ENCODE measurements around the gene LRP8. TPM values are rescaled to one million over a fixed set of nuclear protein-coding genes. Genes with fewer than 3 reads are reported as not detected.

LRP8 gene
- total RNA-seq, 1 experiment from 2014 or later = 28.6 TPM

DNA sequence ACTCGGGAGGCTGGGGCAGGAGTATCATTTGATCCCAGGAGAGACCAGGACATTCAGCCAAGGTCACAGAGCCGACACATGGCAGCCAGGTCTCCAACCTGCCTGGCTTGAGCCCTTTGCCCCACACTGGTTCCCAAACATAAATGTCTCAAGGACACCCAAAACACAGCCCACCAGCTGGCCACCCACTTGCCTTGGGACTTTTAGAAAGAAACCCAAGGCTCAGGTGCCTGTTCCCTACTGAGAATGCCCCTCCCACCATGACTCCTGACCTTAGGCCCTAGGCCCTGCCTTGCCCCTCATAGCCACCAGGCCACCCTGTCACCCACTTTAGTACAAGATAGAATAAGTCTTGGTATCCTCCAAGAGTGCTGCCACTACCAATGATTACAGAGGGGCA lies 41.9 kb upstream of the LRP8 start:
- TF ChIP-seq REST (IDR thresholded peaks at IDR 0.05; ENCODE audit: insufficient read depth in 1 of 2, low read depth in 2 of 2, low read length in 1 of 2) (no peak), TCF7L2 (IDR thresholded peaks at IDR 0.05; ENCODE audit: low read depth, low read length) (no peak), POLR2AphosphoS5 (IDR thresholded peaks at IDR 0.05; ENCODE audit: low read depth, low read length) (no peak), SIN3A (IDR thresholded peaks at IDR 0.05; ENCODE audit: borderline replicate concordance, insufficient read depth, low read depth, low read length) (no peak)
- TF ChIP-seq, protein P1, sequence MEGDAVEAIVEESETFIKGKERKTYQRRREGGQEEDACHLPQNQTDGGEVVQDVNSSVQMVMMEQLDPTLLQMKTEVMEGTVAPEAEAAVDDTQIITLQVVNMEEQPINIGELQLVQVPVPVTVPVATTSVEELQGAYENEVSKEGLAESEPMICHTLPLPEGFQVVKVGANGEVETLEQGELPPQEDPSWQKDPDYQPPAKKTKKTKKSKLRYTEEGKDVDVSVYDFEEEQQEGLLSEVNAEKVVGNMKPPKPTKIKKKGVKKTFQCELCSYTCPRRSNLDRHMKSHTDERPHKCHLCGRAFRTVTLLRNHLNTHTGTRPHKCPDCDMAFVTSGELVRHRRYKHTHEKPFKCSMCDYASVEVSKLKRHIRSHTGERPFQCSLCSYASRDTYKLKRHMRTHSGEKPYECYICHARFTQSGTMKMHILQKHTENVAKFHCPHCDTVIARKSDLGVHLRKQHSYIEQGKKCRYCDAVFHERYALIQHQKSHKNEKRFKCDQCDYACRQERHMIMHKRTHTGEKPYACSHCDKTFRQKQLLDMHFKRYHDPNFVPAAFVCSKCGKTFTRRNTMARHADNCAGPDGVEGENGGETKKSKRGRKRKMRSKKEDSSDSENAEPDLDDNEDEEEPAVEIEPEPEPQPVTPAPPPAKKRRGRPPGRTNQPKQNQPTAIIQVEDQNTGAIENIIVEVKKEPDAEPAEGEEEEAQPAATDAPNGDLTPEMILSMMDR (IDR thresholded peaks at IDR 0.05) = no peak
- POLR2A ChIA-PET = interaction anchor here (0.5 kb wide), 1 partner anchor 1390 kb away, joined by 10 read pairs; no protein-coding TSS in a partner anchor
- Histone ChIP-seq H3K4me3 (ENCODE audit: low read depth in 2 of 2, low read length in 2 of 2) (no peak overlapping the region), H3K27ac (ENCODE audit: low read length) (no peak overlapping the region), H3K36me3 (ENCODE audit: control insufficient read depth, insufficient read depth, low read length) (no peaks in the 10 kb centered on the region), H3K9me3 (ENCODE audit: control insufficient read depth, insufficient read depth, low read depth, low read length) (no peaks in the 10 kb centered on the region), H3K4me1 (ENCODE audit: control insufficient read depth, insufficient read depth, low read length) (no peaks in the 10 kb centered on the region), H3K27me3 (ENCODE audit: control insufficient read depth, insufficient read depth, low read length) (no peaks in the 10 kb centered on the region)
- in situ Hi-C loops (cut with HindIII; ENCODE audit: low pct_unique_long_range_greater_than_20kb, low sequenced_read_pairs) = no loop called here
- intact Hi-C loops (cut with micrococcal nuclease; ENCODE audit: unreplicated experiment) = no loop called here
- no TSS peak for BruUV-seq (replicated peaks)
- DNase-seq (ENCODE audit: low read depth, low spot score) (no peak), ATAC-seq (no peak)
- CTCF ChIA-PET = no interaction called here

DNA sequence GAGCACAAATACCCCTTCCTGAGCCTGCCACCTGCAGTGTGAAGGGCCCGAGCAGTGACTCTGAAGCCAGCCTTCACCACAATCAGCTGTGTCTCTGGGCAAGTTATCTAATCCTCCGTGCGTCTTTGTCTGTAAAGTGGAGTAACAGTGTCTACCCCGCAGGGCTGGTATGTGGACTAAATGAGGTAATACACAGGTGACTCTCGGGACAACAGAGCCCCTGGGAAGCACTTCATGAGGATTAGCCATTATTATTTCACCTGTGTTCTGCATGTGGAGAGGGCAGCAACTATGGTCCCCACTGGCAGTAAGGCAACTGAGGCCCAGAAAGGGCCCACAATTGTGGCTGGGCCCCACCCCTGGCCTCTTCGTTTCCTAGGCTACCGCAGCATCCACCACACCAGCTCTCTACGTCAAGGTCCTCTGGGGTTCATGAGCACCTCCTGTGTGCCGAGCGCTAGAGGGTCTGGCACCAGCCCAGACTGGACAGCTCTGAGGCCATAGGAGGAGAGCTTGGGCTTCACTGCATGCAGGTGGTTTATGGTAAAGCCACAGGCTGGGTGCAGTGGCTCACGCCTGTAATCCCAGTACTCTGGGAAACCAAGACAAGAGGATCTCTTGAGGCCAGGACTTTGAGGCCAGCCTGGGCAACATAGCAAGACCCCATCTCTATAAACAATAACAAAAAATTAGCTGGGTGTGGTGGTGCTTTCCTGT lies 41.3 kb upstream of the LRP8 start:
- Histone ChIP-seq H3K27me3 (ENCODE audit: control insufficient read depth, insufficient read depth, low read length) (no peaks in the 10 kb centered on the region), H3K9me3 (ENCODE audit: control insufficient read depth, insufficient read depth, low read depth, low read length) (no peaks in the 10 kb centered on the region), H3K4me1 (ENCODE audit: control insufficient read depth, insufficient read depth, low read length) (no peaks in the 10 kb centered on the region), H3K4me3 (ENCODE audit: low read depth in 2 of 2, low read length in 2 of 2) (no peak overlapping the region), H3K36me3 (ENCODE audit: control insufficient read depth, insufficient read depth, low read length) (no peaks in the 10 kb centered on the region), H3K27ac (ENCODE audit: low read length) (no peak overlapping the region)
- in situ Hi-C loops (cut with HindIII; ENCODE audit: low pct_unique_long_range_greater_than_20kb, low sequenced_read_pairs) (no loop called here), intact Hi-C loops (cut with micrococcal nuclease; ENCODE audit: unreplicated experiment) (no loop called here)
- POLR2A ChIA-PET = interaction anchor here (0.5 kb wide), 1 partner anchor 1390 kb away, joined by 10 read pairs; no protein-coding TSS in a partner anchor
- CTCF ChIA-PET = no interaction called here
- ATAC-seq = no peak; the same call in 1 of the 2 replicates
- no peak for DNase-seq (ENCODE audit: low read depth, low spot score)
- no TSS peak for BruUV-seq (replicated peaks)
- TF ChIP-seq, protein P1 (IDR thresholded peaks at IDR 0.05) = no peak
- TF ChIP-seq POLR2AphosphoS5 (IDR thresholded peaks at IDR 0.05; ENCODE audit: low read depth, low read length) = no peak
- no peak for TF ChIP-seq TCF7L2 (IDR thresholded peaks at IDR 0.05; ENCODE audit: low read depth, low read length)
- no peak for TF ChIP-seq SIN3A (IDR thresholded peaks at IDR 0.05; ENCODE audit: borderline replicate concordance, insufficient read depth, low read depth, low read length)
- no peak for TF ChIP-seq REST (IDR thresholded peaks at IDR 0.05; ENCODE audit: insufficient read depth in 1 of 2, low read depth in 2 of 2, low read length in 1 of 2)
